Esophagus muscularis mucosa (tissue), 4 donors: ENCODE measurements around the gene ZNF22. TPM values are rescaled to one million over a fixed set of nuclear protein-coding genes. Genes with fewer than 3 reads are reported as not detected.
"Not testable (repeated sequence)": the region's sequence is repeated elsewhere in the genome, so short reads cannot be mapped to it uniquely, and the experiment has no call there.

Experiments
- DNase-seq: peaks from one replicate; pipeline ENCODE4 v3.0.0-alpha.2; 2017; ENCODE audit errors: extremely low spot score
- H3K27ac ChIP-seq, 4 donors: fragments of 200-600 bp; sonication (generic); replicated peaks in 1 of 4; 1 replicate in 3 of 4; 2 replicates in 1 of 4; pipeline ENCODE4 v1.5.1; 2016 to 2019; ENCODE audit warnings: mild to moderate bottlenecking in 1 of 4
- H3K27me3 ChIP-seq, 4 donors: fragments of 200-600 bp; sonication (generic); one replicate each; pipeline versions ENCODE4 v1.5.1 to v1.6.0; 2016 to 2019
- H3K36me3 ChIP-seq, 4 donors: fragments of 200-600 bp; sonication (generic); one replicate each; pipeline ENCODE4 v1.5.1; 2016 to 2019
- H3K4me1 ChIP-seq, 4 donors: fragments of 200-600 bp; sonication (generic); one replicate each; pipeline ENCODE4 v1.5.1; 2016 to 2019
- H3K4me3 ChIP-seq, 4 donors: fragments of 200-600 bp; sonication (generic); 1 replicate in 2 of 4; 2 replicates in 2 of 4; pipeline ENCODE4 v1.5.1; 2016 to 2019; ENCODE audit warnings: mild to moderate bottlenecking in 4 of 4, moderate library complexity in 1 of 4
- H3K9me3 ChIP-seq, 4 donors: fragments of 200-600 bp; sonication (generic); 1 replicate in 3 of 4; 2 replicates in 1 of 4; pipeline ENCODE4 v1.5.1; 2016 to 2019
- EP300 ChIP-seq: sonication (generic); formaldehyde crosslinking; IDR thresholded peaks from one replicate; pipeline ENCODE4 v1.6.1; 2017; ENCODE audit warnings: antibody characterized with exemption
- POLR2A ChIP-seq: fragments of 450-650 bp; IDR thresholded peaks from one replicate; pipeline ENCODE4 v1.6.1; 2017; ENCODE audit warnings: antibody characterized with exemption, moderate library complexity, mild to moderate bottlenecking, low read depth
- POLR2AphosphoS5 ChIP-seq, 2 donors: sonication (generic); formaldehyde crosslinking; IDR thresholded peaks; one replicate each; pipeline ENCODE4 v1.6.1; 2017; ENCODE audit warnings: antibody characterized with exemption in 2 of 2
- WGBS: methylation state at CpG from one replicate; pipeline ENCODE4 v1.1.5; 2018; 5-methylcytosine and 5-hydroxymethylcytosine counted together
- intact Hi-C: fragments of 100-400 bp; cut with DNase I; formaldehyde crosslinking; loops from one replicate; pipeline ENCODE4 v1.15.1; 2023
- total RNA-seq, 4 donors: library from RNA; depleted of rRNA; stranded (reverse); fragments of >200 nt; gene quantifications; one replicate each; pipeline versions ENCODE4 v1.1.0 to v1.2.1, GENCODE V29; 2016
- TF ChIP-seq, protein P1 (sequence below), 3 experiments: fragments of 200-600 bp in 2 of 3; fragments of 450-650 bp in 1 of 3; sonication (generic) in 2 of 3; IDR thresholded peaks; one replicate each; pipeline ENCODE4 v1.5.1; 2017 to 2019; ENCODE audit warnings: antibody characterized with exemption in 3 of 3, mild to moderate bottlenecking in 2 of 3, moderate library complexity in 1 of 3

Gene ZNF22
- total RNA-seq, 4 donors from 2014 or later = 17.5 to 24.4 (median 19.5) TPM

DNA sequence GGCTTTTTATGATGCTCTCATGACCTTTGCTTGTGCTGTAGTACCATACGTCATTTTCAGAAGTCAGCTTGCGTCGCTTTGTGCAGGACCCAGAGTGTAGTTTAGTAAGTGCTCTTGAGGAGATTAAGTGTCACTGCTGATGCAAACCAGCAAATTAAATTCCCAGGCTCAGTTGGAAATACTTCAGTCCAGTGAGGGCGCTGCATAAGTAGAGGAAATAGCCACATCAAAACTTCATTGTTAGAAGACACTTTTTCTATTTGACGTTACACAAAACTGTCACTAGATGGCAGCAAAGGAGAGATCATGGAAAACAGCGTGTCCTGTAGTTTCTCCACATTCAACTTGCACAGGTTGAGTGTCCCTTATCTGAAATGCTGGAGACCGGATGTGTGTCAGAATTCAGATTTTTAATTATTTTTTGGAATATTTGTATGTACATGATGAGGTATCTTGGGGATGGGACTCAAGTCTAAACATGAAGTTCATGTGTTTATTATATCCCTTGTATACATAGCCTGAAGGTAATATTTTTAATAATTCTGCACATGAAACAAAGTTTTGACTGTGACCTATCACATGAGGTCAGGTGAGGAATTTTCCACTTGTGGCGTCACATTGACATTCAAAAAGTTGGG, 7.9 kb downstream of the ZNF22 start:
- peaks cover 3 to 25% (median 9%) of the 10 kb centered on the region in 4 donors for H3K4me1 ChIP-seq
- H3K4me3 ChIP-seq = no peak overlapping the region
- 11% methylated on average over 8 of the region's 8 CpGs for WGBS
- intact Hi-C loops = loop anchor here (10.0 kb wide), 1 partner anchor 586 kb away; no protein-coding TSS in a partner anchor
- peak; percentile 89 for DNase-seq
- H3K27ac ChIP-seq = no peak overlapping the region
- TF ChIP-seq, protein P1, sequence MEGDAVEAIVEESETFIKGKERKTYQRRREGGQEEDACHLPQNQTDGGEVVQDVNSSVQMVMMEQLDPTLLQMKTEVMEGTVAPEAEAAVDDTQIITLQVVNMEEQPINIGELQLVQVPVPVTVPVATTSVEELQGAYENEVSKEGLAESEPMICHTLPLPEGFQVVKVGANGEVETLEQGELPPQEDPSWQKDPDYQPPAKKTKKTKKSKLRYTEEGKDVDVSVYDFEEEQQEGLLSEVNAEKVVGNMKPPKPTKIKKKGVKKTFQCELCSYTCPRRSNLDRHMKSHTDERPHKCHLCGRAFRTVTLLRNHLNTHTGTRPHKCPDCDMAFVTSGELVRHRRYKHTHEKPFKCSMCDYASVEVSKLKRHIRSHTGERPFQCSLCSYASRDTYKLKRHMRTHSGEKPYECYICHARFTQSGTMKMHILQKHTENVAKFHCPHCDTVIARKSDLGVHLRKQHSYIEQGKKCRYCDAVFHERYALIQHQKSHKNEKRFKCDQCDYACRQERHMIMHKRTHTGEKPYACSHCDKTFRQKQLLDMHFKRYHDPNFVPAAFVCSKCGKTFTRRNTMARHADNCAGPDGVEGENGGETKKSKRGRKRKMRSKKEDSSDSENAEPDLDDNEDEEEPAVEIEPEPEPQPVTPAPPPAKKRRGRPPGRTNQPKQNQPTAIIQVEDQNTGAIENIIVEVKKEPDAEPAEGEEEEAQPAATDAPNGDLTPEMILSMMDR (IDR thresholded peaks at IDR 0.05) = peak; percentile 74 to 81 (median 75)
- peak; percentile 21 to 28 for TF ChIP-seq POLR2AphosphoS5 (IDR thresholded peaks at IDR 0.05)
- TF ChIP-seq EP300 = no peak
- H3K27me3 ChIP-seq = no peaks in the 10 kb centered on the region
- no peaks in the 10 kb centered on the region for H3K9me3 ChIP-seq
- peaks cover 5 to 24% (median 11%) of the 10 kb centered on the region in 4 donors for H3K36me3 ChIP-seq

DNA sequence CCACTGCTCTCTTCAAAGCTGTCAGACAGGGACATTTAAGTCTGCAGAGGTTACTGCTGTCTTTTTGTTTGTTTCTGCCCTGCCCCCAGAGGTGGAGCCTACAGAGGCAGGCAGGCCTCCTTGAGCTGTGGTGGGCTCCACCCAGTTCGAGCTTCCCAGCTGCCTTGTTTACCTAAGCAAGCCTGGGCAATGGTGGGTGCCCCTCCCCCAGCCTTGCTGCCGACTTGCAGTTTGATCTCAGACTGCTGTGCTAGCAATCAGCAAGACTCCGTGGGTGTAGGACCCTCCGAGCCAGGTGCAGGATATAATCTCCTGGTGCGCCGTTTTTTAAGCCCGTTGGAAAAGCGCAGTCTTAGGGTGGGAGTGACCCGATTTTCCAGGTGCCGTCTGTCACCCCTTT, 13.8 kb downstream of the ZNF22 start:
- H3K4me1 ChIP-seq, H3K36me3 ChIP-seq, H3K27me3 ChIP-seq, H3K4me3 ChIP-seq, H3K9me3 ChIP-seq, intact Hi-C loops, DNase-seq, H3K27ac ChIP-seq: not testable (repeated sequence)
- WGBS = 93% methylated on average over 3 of the region's 10 CpGs

DNA sequence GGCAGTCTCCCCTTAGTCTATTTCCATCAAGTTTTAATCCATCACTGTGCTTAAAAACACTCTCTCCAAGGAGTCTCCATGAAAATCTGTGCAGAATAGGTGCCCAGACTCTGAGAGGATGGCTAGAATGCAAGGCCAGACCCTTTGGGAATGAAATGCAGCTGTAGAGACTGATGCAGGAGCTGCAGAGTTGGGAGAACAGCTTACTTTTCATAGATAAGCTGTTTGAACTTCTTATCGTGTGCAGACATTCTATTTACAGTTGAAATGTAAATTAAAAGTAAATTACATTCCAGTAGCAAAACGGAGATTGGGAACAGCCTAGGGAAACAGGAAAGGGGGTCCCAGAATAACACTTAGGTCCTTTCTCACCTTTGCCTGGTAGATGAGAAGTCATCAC, 14.9 kb downstream of the ZNF22 start:
- TF ChIP-seq POLR2AphosphoS5 (IDR thresholded peaks at IDR 0.05) = no peak
- no peak for TF ChIP-seq EP300
- Histone ChIP-seq H3K9me3 (no peaks in the 10 kb centered on the region), H3K4me1 (no peaks in the 10 kb centered on the region), H3K4me3 (no peak overlapping the region), H3K27ac (no peak overlapping the region), H3K36me3 (no peaks in the 10 kb centered on the region), H3K27me3 (no peaks in the 10 kb centered on the region)
- 55% methylated on average over 2 of the region's 2 CpGs for WGBS
- DNase-seq = no peak
- intact Hi-C loops = no loop called here

DNA sequence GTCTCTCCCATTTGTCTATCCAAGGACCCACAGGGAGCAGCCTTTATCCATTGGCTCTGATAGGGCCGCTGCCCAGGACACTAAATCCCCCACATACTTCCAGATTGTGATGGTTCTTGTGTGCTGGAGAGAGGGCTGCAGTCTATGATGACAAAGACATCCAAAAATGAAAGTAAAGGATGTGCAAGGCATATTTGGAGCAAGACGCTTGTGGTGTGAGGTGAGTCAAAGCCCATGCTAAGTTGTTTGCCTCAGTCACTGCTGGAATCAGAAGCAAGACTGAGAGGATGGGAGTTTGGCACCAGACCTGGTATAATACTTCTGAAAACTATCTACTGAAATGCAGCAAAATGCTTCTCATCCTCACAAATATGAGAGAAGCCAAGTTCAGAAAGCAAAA, 22.7 kb downstream of the ZNF22 start:
- 89% methylated on average over 2 of the region's 2 CpGs for whole genome bisulfite sequencing
- Histone ChIP-seq H3K27ac (no peak overlapping the region), H3K4me3 (no peak overlapping the region), H3K4me1 (no peaks in the 10 kb centered on the region), H3K27me3 (no peaks in the 10 kb centered on the region), H3K9me3 (peaks cover 0 to 14% (median 5%) of the 10 kb centered on the region in 4 donors), H3K36me3 (no peaks in the 10 kb centered on the region)
- TF ChIP-seq POLR2AphosphoS5 (IDR thresholded peaks at IDR 0.05) (no peak), EP300 (no peak), POLR2A (no peak)
- TF ChIP-seq, protein P1 (IDR thresholded peaks at IDR 0.05) = no peak
- intact Hi-C loops = no loop called here
- DNase-seq = no peak

DNA sequence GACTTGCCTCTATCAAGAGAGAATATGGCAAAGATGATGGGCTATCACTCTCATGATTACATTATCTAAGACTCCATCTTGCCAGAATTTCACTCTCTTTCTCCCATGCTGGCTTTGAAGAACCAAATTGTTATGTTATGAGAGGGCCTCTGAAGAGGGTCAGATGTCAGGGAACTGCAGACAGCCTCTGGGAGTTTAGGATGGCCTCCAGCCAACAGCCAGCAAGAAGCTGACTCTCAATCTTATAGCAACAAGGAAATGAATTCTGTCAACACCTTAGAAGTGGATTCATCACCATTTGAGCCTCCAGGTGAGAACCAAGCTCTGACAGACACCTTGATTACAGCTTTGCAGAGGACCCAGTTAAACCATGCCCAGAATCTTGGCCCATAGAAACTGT, 33.6 kb downstream of the ZNF22 start:
- H3K36me3 ChIP-seq = no peaks in the 10 kb centered on the region
- TF ChIP-seq EP300 = no peak
- no peak for TF ChIP-seq POLR2AphosphoS5 (IDR thresholded peaks at IDR 0.05)
- TF ChIP-seq POLR2A = no peak
- TF ChIP-seq, protein P1 (IDR thresholded peaks at IDR 0.05) = no peak
- H3K27me3 ChIP-seq = no peaks in the 10 kb centered on the region
- intact Hi-C loops = no loop called here
- no peaks in the 10 kb centered on the region for H3K4me1 ChIP-seq
- H3K9me3 ChIP-seq = peaks cover 0 to 18% (median 12%) of the 10 kb centered on the region in 4 donors
- no peak overlapping the region for H3K27ac ChIP-seq
- DNase-seq = no peak
- H3K4me3 ChIP-seq = no peak overlapping the region

DNA sequence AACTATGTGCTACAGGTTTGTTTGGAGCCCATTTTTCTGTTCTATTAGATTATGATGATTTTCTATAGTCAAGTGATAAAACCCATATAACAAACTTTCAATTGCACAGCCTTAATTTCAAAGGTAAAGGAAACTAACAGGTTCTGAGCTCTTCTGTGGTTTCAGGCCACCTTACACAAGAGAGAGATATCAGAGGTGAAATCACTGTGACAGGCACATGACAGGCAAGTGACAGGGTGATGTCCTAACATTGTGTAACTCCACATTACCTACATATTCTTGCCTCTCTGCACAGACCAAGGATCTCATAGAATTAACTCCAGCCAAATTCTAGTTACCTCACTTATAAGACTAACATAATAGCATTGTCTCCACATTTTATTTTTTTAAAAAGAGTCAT, 35.0 kb downstream of the ZNF22 start:
- TF ChIP-seq, protein P1 (IDR thresholded peaks at IDR 0.05) = no peak
- TF ChIP-seq POLR2A = no peak
- TF ChIP-seq POLR2AphosphoS5 (IDR thresholded peaks at IDR 0.05) = no peak
- no peak for TF ChIP-seq EP300
- Histone ChIP-seq H3K27me3 (no peaks in the 10 kb centered on the region), H3K27ac (no peak overlapping the region), H3K4me1 (no peaks in the 10 kb centered on the region), H3K36me3 (no peaks in the 10 kb centered on the region), H3K9me3 (peaks cover 0 to 6% (median 5%) of the 10 kb centered on the region in 4 donors), H3K4me3 (no peak overlapping the region)
- intact Hi-C loops = no loop called here
- no peak for DNase-seq
